ENCODE measurements around the gene CTNNA1. TPM values are rescaled to one million over a fixed set of nuclear protein-coding genes. Genes with fewer than 3 reads are reported as not detected.

The CTNNA1 gene
- total RNA-seq, 2 donors from 2014 or later, result 400 to 483 TPM

GRCh38 chr5:138878437-138879235 is 125.4 kb downstream of the CTNNA1 start:
- H3K9me3 ChIP-seq, result no peaks in the 10 kb centered on the region
- H3K36me3 ChIP-seq, result no peaks in the 10 kb centered on the region
- no peak for DNase-seq
- H3K4me1 ChIP-seq, result no peaks in the 10 kb centered on the region
- H3K4me3 ChIP-seq, result no peak overlapping the region
- H3K27me3 ChIP-seq, result no peaks in the 10 kb centered on the region
- H3K9ac ChIP-seq (ENCODE audit: low read depth in 2 of 2, low read length in 2 of 2), result no peak overlapping the region
- intact Hi-C loops (cut with DNase I), result no loop called here
- no peak overlapping the region for H3K27ac ChIP-seq
- TF ChIP-seq CTCF (IDR thresholded peaks at IDR 0.05), result no peak

DNA sequence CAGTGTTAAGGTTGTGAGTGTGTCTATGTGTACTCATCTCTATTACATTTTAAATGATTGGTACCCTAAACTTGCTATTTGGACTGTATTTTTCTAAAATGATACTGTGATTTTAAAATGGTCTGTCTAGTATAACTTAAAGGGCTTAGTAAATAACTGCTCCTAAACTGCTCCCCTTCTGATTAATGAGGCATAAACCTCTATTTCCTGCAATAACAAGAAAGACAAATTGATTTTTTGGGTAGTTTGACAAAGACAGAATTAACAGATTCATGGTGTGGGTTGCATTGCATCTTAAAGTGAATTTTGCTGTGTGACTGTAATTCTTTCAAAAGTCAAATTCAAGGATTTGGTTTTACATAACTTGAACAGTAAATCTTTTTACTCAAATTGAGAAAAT is 130.0 kb downstream of the CTNNA1 start:
- Histone ChIP-seq H3K36me3 (no peaks in the 10 kb centered on the region), H3K4me1 (no peaks in the 10 kb centered on the region), H3K4me3 (no peak overlapping the region), H3K27ac (no peak overlapping the region), H3K9me3 (no peaks in the 10 kb centered on the region), H3K27me3 (no peaks in the 10 kb centered on the region), H3K9ac (ENCODE audit: low read depth in 2 of 2, low read length in 2 of 2) (no peak overlapping the region)
- intact Hi-C loops (cut with DNase I), result no loop called here
- no peak for DNase-seq
- TF ChIP-seq CTCF (IDR thresholded peaks at IDR 0.05), result no peak

- intact Hi-C loops (cut with DNase I), result no loop called here
- TF ChIP-seq CTCF (IDR thresholded peaks at IDR 0.05), result no peak
Measured at GRCh38 chr5:138884094-138884493, 130.9 kb downstream of the CTNNA1 start.

GRCh38 chr5:138884554-138884953 is 131.3 kb downstream of the CTNNA1 start:
- DNase-seq, result no peak
- H3K9ac ChIP-seq (ENCODE audit: low read depth in 2 of 2, low read length in 2 of 2), result no peak overlapping the region
- no peaks in the 10 kb centered on the region for H3K36me3 ChIP-seq
- no peak for TF ChIP-seq CTCF (IDR thresholded peaks at IDR 0.05)
- no peaks in the 10 kb centered on the region for H3K4me1 ChIP-seq
- H3K9me3 ChIP-seq, result no peaks in the 10 kb centered on the region
- H3K27ac ChIP-seq, result no peak overlapping the region
- intact Hi-C loops (cut with DNase I), result no loop called here
- no peaks in the 10 kb centered on the region for H3K27me3 ChIP-seq
- H3K4me3 ChIP-seq, result no peak overlapping the region

More at GRCh38 chr5:138884094-138884493, 130.9 kb downstream of the CTNNA1 start:
- no peak overlapping the region for H3K4me3 ChIP-seq
- no peak for DNase-seq
- H3K36me3 ChIP-seq, result no peaks in the 10 kb centered on the region
- H3K27ac ChIP-seq, result no peak overlapping the region
- no peaks in the 10 kb centered on the region for H3K27me3 ChIP-seq
- H3K4me1 ChIP-seq, result no peaks in the 10 kb centered on the region
- no peaks in the 10 kb centered on the region for H3K9me3 ChIP-seq
- H3K9ac ChIP-seq (ENCODE audit: low read depth in 2 of 2, low read length in 2 of 2), result no peak overlapping the region

- no peak for DNase-seq
- Histone ChIP-seq H3K27me3 (no peaks in the 10 kb centered on the region), H3K9ac (ENCODE audit: low read depth in 2 of 2, low read length in 2 of 2) (no peak overlapping the region), H3K4me3 (no peak overlapping the region), H3K4me1 (no peaks in the 10 kb centered on the region), H3K27ac (no peak overlapping the region), H3K36me3 (no peaks in the 10 kb centered on the region), H3K9me3 (no peaks in the 10 kb centered on the region)
- TF ChIP-seq CTCF (IDR thresholded peaks at IDR 0.05), result no peak
- intact Hi-C loops (cut with DNase I), result no loop called here
Measured at GRCh38 chr5:138889994-138890393, 136.8 kb downstream of the CTNNA1 start.
